Prostate gland (tissue), 2 donors: Measurements from ENCODE around the gene CHCHD10. TPM values are rescaled to one million over a fixed set of nuclear protein-coding genes. Genes with fewer than 3 reads are reported as not detected.

ENCODE experiments used
- DNase-seq: peaks from one replicate; pipeline ENCODE4 v3.0.0-alpha.2; 2019; ENCODE audit warnings: low spot score
- H3K27ac ChIP-seq, 2 donors: fragments of 200-600 bp; sonication (generic); 2 replicates each; pipeline ENCODE4 v1.5.1; 2017 to 2019
- H3K27me3 ChIP-seq: fragments of 200-600 bp; sonication (generic); replicated peaks from 2 replicates; pipeline ENCODE4 v1.5.1; 2019; ENCODE audit not compliant: insufficient read depth
- H3K36me3 ChIP-seq, 2 donors: fragments of 200-600 bp; sonication (generic); 1 replicate in 1 of 2; 2 replicates in 1 of 2; pipeline versions ENCODE4 v1.5.1 to v1.8.1; 2017 to 2019
- H3K4me1 ChIP-seq: fragments of 200-600 bp; sonication (generic); replicated peaks from 2 replicates; pipeline ENCODE4 v1.5.1; 2019
- H3K4me3 ChIP-seq, 2 donors: fragments of 200-600 bp; sonication (generic); 2 replicates each; pipeline ENCODE4 v1.5.1; 2017 to 2019
- H3K9me3 ChIP-seq: fragments of 200-600 bp; sonication (generic); 2 replicates; pipeline ENCODE4 v1.5.1; 2017
- POLR2A ChIP-seq: fragments of 450-650 bp; IDR thresholded peaks from one replicate; pipeline ENCODE4 v1.6.1; 2016; ENCODE audit warnings: antibody characterized with exemption, mild to moderate bottlenecking
- POLR2AphosphoS5 ChIP-seq: sonication (generic); formaldehyde crosslinking; IDR thresholded peaks from one replicate; pipeline ENCODE4 v1.6.1; 2017; ENCODE audit warnings: antibody characterized with exemption
- WGBS: methylation state at CpG from one replicate; pipeline ENCODE4 v1.1.5; 2018; 5-methylcytosine and 5-hydroxymethylcytosine counted together
- intact Hi-C: fragments of 100-400 bp; cut with DNase I; formaldehyde crosslinking; loops from one replicate; pipeline ENCODE4 v1.14.2; 2022
- total RNA-seq, 2 donors: library from RNA; depleted of rRNA; stranded (reverse); fragments of >200 nt; gene quantifications; one replicate each; pipeline ENCODE4 v1.1.0, GENCODE V29; 2016
- TF ChIP-seq, protein P1 (sequence below), 4 experiments: fragments of 200-600 bp in 2 of 4; fragments of 450-650 bp in 2 of 4; sonication (generic) in 2 of 4; IDR thresholded peaks; 1 replicate in 3 of 4; 2 replicates in 1 of 4; pipeline ENCODE4 v1.5.1; 2016 to 2019; ENCODE audit warnings: antibody characterized with exemption in 4 of 4, mild to moderate bottlenecking in 2 of 4, moderate library complexity in 2 of 4

Gene CHCHD10
- total RNA-seq, 2 donors from 2014 or later: 17.3 to 59.3 TPM

DNA sequence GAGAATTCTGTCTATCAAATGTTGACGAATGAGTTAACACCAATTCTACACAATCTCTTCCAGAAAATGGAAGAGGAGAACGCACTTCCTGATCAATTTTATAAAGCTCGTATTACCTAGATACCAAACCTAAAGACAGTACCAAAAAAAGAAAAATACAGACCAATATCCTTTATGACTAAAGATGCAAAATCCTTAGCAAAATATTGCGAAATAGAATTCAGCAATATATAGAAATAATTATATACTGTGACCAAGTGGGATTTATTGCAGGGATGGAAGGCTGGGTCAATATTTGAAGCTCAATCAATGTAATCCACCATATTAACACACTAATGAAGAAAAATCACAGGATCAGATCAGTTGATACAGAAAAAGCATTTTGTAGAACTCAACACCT is 44.6 kb upstream of the CHCHD10 start:
- peaks cover 0 to 3% of the 10 kb centered on the region in 2 donors for H3K36me3 ChIP-seq
- H3K4me3 ChIP-seq: no peak overlapping the region
- TF ChIP-seq, protein P1, sequence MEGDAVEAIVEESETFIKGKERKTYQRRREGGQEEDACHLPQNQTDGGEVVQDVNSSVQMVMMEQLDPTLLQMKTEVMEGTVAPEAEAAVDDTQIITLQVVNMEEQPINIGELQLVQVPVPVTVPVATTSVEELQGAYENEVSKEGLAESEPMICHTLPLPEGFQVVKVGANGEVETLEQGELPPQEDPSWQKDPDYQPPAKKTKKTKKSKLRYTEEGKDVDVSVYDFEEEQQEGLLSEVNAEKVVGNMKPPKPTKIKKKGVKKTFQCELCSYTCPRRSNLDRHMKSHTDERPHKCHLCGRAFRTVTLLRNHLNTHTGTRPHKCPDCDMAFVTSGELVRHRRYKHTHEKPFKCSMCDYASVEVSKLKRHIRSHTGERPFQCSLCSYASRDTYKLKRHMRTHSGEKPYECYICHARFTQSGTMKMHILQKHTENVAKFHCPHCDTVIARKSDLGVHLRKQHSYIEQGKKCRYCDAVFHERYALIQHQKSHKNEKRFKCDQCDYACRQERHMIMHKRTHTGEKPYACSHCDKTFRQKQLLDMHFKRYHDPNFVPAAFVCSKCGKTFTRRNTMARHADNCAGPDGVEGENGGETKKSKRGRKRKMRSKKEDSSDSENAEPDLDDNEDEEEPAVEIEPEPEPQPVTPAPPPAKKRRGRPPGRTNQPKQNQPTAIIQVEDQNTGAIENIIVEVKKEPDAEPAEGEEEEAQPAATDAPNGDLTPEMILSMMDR (IDR thresholded peaks at IDR 0.05): no peak
- no peak for TF ChIP-seq POLR2A
- no peak for TF ChIP-seq POLR2AphosphoS5
- no peaks in the 10 kb centered on the region for H3K27me3 ChIP-seq
- H3K9me3 ChIP-seq: no peaks in the 10 kb centered on the region
- WGBS: 96% methylated on average over 4 of the region's 4 CpGs
- H3K4me1 ChIP-seq: no peaks in the 10 kb centered on the region
- no peak for DNase-seq
- intact Hi-C loops: no loop called here
- no peak overlapping the region for H3K27ac ChIP-seq

DNA sequence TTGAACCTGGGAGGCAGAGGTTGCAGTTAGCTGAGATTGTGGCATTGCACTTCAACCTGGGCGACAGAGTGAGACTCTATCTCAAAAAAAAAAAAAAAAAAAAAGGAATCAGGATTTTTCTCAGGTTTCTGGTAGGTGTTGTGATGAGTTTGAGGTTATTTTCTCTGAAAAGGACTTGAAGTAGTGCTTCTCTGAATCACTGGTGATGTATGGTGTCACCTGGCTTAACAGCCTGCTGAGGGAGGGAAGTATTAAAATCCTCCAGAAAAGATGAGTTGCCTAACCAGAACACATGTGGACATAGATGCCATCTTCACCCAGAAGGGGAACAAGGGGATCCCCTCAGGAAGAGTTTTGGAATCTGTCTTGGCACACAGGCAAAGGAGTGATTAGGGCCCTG is 39.1 kb upstream of the CHCHD10 start:
- Histone ChIP-seq H3K27ac (no peak overlapping the region), H3K36me3 (peaks cover 10 to 18% of the 10 kb centered on the region in 2 donors), H3K9me3 (no peaks in the 10 kb centered on the region), H3K4me1 (no peaks in the 10 kb centered on the region), H3K4me3 (no peak overlapping the region), H3K27me3 (no peaks in the 10 kb centered on the region)
- TF ChIP-seq POLR2A (no peak), POLR2AphosphoS5 (no peak)
- TF ChIP-seq, protein P1 (IDR thresholded peaks at IDR 0.05): no peak
- no peak for DNase-seq
- intact Hi-C loops: no loop called here
- 95% methylated on average over 1 of the region's 1 CpG for WGBS

GRCh38 chr22:23804781-23805291 is 37.1 kb upstream of the CHCHD10 start:
- no peaks in the 10 kb centered on the region for H3K4me1 ChIP-seq
- intact Hi-C loops: no loop called here
- TF ChIP-seq POLR2AphosphoS5 (no peak), POLR2A (no peak)
- TF ChIP-seq, protein P1 (IDR thresholded peaks at IDR 0.05): no peak
- H3K27ac ChIP-seq: no peak overlapping the region
- H3K27me3 ChIP-seq: no peaks in the 10 kb centered on the region
- peaks cover 17 to 27% of the 10 kb centered on the region in 2 donors for H3K36me3 ChIP-seq
- DNase-seq: no peak
- 80% methylated on average over 12 of the region's 12 CpGs for WGBS
- no peaks in the 10 kb centered on the region for H3K9me3 ChIP-seq
- no peak overlapping the region for H3K4me3 ChIP-seq

DNA sequence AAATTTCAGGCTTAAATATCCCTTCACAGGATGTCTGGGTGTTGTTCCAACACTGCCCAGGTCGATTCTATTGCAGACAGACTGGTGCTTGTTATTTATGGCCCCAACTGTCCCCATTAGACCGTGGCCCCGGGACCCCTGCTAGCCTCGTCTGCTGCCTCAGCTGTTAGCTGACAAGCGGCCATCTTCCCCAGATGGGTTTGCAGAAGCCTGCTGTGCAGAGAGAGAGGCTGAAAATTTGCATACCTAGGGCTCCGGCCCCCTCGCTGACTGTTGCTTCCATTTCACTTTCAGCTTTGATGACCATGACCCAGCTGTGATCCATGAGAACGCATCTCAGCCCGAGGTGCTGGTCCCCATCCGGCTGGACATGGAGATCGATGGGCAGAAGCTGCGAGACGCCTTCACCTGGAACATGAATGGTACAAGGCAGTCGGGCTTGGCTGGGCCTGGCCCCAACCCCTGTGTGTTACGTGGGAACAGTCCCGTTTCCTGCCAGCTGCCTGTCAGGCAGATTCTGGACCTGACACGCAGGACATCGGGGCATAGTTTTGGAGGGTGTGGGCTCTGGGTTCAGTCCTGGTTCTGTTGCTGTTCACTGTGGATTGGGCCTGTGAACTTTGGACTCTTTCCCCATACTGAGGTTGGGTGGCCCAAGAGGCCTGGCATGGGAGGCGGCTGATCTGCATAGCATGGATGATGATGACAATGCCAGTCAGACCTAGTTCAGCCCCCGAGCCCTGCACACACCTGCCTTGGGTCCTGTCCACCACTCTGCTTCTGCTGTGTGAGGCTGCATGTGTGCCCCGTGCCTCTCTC is 35.4 kb upstream of the CHCHD10 start:
- intact Hi-C loops: no loop called here
- Histone ChIP-seq H3K36me3 (peaks cover 17 to 27% of the 10 kb centered on the region in 2 donors), H3K27ac (no peak overlapping the region), H3K4me1 (no peaks in the 10 kb centered on the region), H3K27me3 (no peaks in the 10 kb centered on the region), H3K9me3 (no peaks in the 10 kb centered on the region), H3K4me3 (no peak overlapping the region)
- DNase-seq: no peak
- 91% methylated on average over 18 of the region's 21 CpGs for WGBS
- TF ChIP-seq, protein P1 (IDR thresholded peaks at IDR 0.05): no peak
- TF ChIP-seq POLR2A (no peak), POLR2AphosphoS5 (no peak)
